M059J (cell line): ENCODE results near the gene ISY1. TPM values are rescaled to one million over a fixed set of nuclear protein-coding genes. Genes with fewer than 3 reads are reported as not detected.
"Not testable (repeated sequence)": the region's sequence is repeated elsewhere in the genome, so short reads cannot be mapped to it uniquely, and the experiment has no call there.

Source experiments
- DNase-seq: peaks from one replicate; pipeline ENCODE4 v3.0.0-alpha.2; 2012; ENCODE audit warnings: low read depth
- total RNA-seq: library from RNA; depleted of rRNA; stranded (reverse); fragments of >200 nt; shearing (Covaris generic); gene quantifications from 2 replicates; pipeline ENCODE4 v1.2.3, GENCODE V29; 2014; rRNA removed

The ISY1 gene
- 34.9 and 70.7 TPM in 2 replicates for total RNA-seq

DNA sequence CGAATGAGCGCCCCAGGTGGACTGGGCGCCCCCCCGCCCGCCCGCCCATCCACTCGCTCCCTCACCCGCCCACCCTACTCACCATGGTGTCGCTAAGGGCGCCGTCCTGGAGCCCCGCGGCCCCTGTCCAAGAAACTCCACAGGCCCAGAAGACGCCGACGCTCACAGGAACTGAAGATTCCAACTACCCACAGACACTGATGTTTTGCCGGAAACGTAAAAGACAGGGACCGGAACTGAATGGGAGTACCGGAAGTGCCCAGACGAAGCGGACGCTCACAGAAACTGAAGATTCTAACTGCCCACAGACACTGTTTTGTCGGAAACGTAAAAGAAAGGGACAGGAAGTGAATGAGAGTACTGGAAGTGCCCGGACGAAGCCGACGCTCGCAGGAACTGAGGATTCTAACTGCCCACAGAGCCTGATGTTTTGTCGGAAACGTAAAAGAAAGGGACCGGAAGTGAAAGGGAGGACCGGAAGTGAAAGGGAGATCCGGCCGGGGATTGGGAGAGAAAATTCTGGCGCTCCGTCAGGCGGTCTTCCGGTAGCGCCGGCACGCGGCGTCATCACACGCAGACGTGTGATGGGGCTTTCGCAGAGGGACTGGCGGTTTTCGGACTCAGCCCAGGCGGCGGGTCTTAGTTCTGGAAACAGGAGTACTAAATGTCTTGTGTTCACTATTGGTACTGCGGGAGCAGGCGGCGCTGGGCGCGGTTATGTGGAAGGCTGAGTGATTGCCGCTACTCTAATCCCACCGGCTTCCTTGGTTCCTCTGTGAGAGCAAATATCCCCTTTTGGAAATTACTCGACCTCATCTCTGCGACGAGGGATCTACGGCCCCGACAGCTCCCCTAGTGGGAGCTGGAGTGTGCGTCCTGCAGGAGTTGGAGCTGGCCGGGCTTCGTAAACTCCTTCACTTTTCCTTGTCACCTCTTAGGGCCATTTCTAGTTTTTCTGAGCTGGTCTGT lies at the start of gene ISY1:
ISY1 (minus strand) TSS at position 173 of the 969 bp plus-strand sequence; CDS start at position 85, 88 bp downstream.
- peak; percentile 98 for DNase-seq

DNA sequence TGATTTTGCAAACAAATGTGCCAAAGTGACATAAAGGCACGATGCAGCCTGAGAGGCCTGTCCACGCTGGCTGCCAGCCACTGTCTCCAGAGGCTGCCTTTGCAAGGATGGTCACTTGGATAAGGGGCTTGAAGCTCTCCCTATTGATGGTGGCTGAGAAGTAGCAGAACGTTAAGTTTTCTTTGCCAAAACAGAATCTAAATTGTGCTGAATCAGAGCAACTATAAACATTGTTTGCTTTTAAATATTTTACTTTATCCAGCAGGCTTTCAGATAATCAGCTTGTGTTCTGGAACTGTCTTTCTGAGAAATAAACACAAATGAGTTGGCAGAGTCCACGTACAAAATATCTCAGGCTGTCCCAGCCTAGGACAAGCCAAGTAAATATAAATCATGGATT lies 46.6 kb upstream of the ISY1 start:
- no peak for DNase-seq

DNA sequence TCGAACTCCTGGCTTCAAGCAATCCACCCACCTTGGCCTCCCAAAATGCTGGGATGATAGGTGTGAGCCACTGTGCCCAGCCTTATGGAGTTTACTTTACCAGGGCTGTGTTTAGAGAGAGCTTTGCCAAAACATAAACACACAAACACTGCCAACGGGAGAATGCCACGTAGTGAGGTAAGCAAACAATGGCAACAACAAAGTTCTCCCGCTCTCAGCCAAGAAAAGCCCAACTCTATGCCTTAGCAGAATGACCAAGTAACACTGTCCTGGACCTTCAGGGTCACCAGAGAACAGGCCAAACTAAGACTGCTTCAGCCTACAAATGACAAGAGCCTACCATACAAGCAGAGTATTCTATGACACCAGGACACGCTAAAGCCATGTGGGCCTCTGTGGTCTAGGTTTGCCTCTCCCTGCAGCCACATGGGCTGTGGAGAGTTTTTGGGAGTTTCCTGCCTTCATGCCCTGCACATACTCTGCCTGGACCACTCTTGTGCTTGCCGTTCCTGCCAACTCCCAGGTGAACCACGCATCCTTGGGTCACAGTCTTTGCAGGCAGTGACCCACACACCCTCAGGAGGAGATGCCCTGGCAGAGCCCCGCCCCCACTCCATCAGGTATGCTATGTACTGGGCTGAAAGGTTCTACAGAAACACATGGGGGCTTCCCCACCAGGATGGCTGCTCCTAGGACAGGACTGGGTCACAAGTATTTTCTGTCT lies 44.4 kb upstream of the ISY1 start:
- DNase-seq, result no peak

GRCh38 chr3:129204473-129204872 lies 43.6 kb upstream of the ISY1 start:
- no peak for DNase-seq

- no peak for DNase-seq
Observed at GRCh38 chr3:129199366-129199765, 38.5 kb upstream of the ISY1 start.

- no peak for DNase-seq
Observed at GRCh38 chr3:129197321-129197720, 36.5 kb upstream of the ISY1 start.

- DNase-seq, result no peak
Observed at GRCh38 chr3:129196601-129197000, 35.7 kb upstream of the ISY1 start.

- DNase-seq, result peak; percentile 95
Observed at GRCh38 chr3:129195731-129196256, 34.9 kb upstream of the ISY1 start.

DNA sequence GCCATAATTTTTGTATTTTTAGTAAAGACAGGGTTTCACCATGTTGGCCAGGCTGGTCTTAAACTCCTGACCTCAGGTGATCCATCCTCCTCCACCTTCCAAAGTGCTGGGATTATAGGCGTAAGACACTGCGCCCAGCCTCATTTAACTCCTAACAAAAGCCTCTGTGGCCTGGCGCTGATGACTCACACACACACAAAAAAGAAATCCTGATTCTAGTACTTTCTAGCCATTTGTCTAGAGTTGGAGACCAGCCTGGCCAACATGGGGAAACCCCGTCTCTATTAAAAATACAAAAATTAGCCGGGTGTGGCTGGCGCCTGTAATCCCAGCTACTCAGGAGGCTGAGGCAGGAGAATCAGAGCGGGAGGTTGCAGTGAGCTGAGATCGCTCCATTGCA lies 28.9 kb upstream of the ISY1 start:
- peak; percentile 44 for DNase-seq

- DNase-seq, result no peak
Observed at GRCh38 chr3:129187857-129188256, 27.0 kb upstream of the ISY1 start.

GRCh38 chr3:129185783-129186182 lies 24.9 kb upstream of the ISY1 start:
- DNase-seq, result no peak

- not testable (repeated sequence) for DNase-seq
Observed at GRCh38 chr3:129184784-129185542, 24.1 kb upstream of the ISY1 start.

- DNase-seq, result peak; percentile 29
Observed at GRCh38 chr3:129184396-129184657, 23.5 kb upstream of the ISY1 start.

- DNase-seq, result peak; percentile 95
Observed at GRCh38 chr3:129183569-129184395, 22.9 kb upstream of the ISY1 start, which contains the start of gene CNBP. CNBP (minus strand) TSS chr3:129183896; CDS start chr3:129171757, 12,139 bp downstream.

DNA sequence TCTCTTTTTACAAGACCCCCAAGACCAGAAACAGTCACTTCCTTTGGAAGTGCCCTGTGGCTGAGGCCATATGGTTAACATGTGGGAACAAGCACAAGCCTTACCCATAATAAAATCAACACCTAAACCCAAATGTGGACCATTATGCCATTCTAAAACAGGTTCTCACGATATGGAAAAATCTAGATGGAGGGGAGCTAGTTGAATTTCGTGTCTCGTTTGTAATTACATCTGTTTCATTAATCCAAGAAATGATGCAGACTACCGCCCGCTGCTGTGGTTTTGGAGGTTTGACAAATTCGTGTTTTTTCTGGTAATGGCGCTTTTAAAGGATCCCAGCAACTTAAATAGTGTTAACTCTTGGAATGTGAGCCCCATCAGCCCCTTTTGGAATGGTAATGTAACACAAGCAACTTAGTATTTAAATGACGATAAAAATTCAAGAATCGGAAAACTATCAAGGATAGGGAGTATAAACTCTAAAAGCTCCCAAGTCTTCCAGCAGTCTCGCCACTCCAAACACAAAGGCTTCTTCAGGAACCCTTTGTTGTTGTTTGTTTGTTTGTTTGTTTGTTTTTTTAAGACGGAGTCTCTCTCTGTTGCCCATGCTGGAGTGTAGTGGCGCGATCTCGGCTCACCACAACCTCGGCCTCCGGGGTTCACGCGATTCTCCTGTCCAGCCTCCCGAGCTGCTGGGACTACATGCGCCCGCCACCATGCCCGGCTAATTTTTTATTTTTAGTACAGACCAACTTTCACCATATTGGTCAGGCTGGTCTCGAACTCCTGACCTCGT lies 21.7 kb upstream of the ISY1 start:
- peak; percentile 55 for DNase-seq

GRCh38 chr3:129181819-129182218 lies 21.0 kb upstream of the ISY1 start:
- no peak for DNase-seq

GRCh38 chr3:129180461-129180860 lies 19.6 kb upstream of the ISY1 start:
- DNase-seq, result no peak

GRCh38 chr3:129176051-129176450 lies 15.2 kb upstream of the ISY1 start:
- DNase-seq, result no peak

DNA sequence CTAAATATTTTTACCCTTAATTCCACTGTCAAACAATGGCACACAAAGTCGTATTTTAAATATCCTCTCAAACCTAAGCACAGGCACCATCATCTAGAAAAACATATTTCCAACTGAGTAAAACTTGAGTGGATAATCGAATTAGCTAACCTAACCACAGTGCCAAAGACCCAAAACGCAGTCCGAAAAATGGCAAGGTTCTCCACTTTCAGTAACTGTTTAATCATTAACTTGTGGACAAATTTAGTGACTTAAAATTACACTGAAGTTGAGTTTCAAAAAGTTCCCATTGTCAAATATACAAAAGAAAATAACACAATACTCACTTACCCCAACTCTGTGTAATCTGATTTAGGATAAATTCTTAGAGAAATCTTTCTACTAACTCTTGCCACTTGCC lies 12.9 kb upstream of the ISY1 start:
- DNase-seq, result no peak

- no peak for DNase-seq
Observed at GRCh38 chr3:129173206-129173605, 12.3 kb upstream of the ISY1 start.
